NOMO-1 (cell line): ENCODE measurements around the gene PSORS1C2.
"Not testable (repeated sequence)": the region's sequence is repeated elsewhere in the genome, so short reads cannot be mapped to it uniquely, and the experiment has no call there.

ENCODE experiments used
- DNase-seq, 2 experiments: peaks; one replicate each; lab custom pipeline; 2025; ENCODE audit not compliant: unreplicated experiment in 2 of 2; lab: John Stamatoyannopoulos, UW

PSORS1C2 gene

GRCh38 chr6:31168606-31169005, 29.7 kb upstream of the PSORS1C2 start:
- DNase-seq: no peak

GRCh38 chr6:31165986-31166385, 27.1 kb upstream of the PSORS1C2 start:
- DNase-seq: no peak

GRCh38 chr6:31165064-31165832, 26.4 kb upstream of the PSORS1C2 start:
- not testable (repeated sequence) for DNase-seq

DNA sequence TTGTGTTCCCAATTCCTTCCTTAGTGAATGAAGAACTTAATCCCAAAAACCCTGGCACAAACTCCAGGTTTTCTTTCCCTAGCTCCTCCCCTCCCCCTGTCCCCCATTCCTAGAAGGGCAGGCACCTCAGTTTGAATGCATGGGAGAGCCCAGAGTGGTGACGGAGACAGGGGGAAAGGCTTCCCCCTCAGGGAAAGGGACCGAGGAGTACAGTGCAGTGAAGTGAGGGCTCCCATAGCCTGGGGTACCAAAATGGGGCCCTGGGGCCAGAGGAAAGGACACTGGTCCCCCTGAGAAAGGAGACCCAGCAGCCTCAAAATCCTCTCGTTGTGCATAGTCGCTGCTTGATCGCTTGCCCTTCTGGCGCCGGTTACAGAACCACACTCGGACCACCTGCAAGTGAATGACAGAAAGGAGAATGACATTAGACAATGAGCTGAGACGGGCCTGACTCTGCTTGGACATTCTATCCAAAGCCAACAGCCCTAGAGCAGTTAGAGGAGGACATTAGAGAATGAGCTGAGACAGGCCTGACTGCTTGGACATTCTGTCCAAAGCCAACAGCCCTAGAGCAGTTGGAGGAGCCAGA, 25.7 kb upstream of the PSORS1C2 start:
- DNase-seq: not testable (repeated sequence)

DNA sequence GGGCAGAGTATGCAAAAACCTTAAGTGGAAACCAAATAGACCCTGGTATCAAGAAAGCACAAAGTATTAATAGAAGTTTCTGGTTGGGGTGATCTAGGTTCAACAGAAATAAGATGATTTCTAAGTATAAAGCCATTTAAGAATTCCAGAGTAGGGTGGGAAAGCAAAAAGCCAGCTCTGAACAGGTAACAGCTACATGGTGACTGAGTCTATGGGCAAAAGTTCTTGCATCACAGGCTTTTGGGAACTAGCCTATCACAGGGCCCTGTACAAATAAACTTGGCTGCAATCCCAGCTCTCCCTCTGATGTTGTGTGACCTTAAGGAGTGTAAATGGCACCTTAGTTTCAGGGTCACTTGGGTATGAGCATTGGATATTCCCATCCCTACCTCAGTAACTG, 25.1 kb upstream of the PSORS1C2 start:
- no peak for DNase-seq

DNA sequence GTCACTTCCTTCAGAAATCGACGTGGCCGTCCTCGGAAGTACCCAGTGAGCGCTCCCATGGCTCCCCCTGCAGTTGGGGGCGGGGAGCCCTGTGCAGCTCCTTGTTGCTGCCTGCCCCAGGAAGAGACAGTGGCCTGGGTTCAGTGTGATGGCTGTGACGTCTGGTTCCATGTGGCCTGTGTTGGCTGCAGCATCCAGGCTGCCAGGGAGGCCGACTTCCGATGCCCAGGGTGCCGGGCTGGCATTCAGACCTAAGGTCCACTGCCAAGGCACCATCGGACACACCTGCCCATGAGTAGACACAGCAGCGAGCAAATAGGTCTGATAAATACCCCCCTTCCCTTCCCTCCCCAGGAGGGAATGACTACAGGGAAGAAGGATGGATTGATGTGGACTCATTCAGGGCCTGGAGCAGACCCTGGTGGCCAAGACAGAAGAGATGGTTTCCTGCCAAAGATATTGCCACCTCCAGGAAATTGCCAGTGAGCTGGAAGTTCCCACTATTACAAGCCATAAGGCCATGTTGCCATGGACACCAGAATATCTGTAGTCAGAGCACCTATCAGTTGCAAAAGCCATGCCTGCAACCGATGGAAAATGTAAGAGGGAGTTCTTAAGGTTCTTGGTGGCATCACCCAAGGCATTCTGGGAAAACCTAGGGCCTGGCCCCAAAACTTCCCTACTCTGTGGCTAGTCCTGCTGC, 23.7 kb upstream of the PSORS1C2 start:
- no peak for DNase-seq

DNA sequence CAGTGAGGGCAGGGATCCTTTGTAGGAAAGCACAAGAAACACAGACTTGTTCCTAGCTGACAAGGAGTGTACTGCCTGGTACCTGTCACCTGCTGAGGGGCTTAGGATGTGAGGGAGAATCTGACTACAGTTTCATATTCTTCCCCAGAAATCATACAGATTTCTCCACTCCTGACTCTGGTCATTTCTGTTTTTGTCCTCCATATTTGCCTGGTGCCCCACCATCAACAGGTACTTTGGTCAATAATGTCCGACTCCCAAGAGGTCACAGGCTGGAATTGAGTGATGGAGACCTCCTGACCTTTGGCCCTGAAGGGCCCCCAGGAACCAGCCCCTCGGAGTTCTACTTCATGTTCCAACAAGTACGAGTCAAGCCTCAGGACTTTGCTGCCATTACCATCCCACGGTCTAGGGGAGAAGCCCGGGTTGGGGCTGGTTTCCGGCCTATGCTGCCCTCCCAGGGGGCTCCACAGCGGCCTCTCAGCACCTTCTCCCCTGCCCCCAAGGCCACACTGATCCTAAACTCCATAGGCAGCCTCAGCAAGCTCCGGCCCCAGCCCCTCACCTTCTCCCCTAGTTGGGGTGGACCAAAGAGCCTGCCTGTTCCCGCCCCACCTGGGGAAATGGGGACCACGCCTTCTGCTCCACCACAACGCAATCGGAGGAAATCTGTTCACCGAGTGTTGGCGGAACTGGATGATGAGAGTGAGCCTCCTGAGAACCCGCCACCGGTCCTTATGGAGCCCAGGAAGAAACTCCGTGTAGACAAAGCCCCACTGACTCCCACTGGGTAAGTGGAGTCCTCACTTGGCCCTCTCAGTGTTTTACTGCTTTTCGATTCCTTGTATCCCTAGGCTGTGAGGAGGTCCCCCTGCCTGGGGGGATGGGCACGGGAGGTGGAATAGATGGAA, 22.6 kb upstream of the PSORS1C2 start:
- no peak for DNase-seq

- peak in 1 of 2 experiments; percentile 54 for DNase-seq
Measured at GRCh38 chr6:31158863-31159855, 20.3 kb upstream of the PSORS1C2 start.

GRCh38 chr6:31158140-31158862, 19.4 kb upstream of the PSORS1C2 start, which contains the start of gene TCF19:
Gene TCF19 (plus strand): TSS chr6:31158589. CDS start chr6:31159470, 881 bp downstream.
- DNase-seq: peak; percentile 98 to 99

- no peak for DNase-seq
Measured at GRCh38 chr6:31157513-31158139, 18.8 kb upstream of the PSORS1C2 start, which contains the start of gene CCHCR1. Gene CCHCR1 (minus strand): TSS chr6:31157802. CDS start chr6:31157600, 202 bp downstream.

DNA sequence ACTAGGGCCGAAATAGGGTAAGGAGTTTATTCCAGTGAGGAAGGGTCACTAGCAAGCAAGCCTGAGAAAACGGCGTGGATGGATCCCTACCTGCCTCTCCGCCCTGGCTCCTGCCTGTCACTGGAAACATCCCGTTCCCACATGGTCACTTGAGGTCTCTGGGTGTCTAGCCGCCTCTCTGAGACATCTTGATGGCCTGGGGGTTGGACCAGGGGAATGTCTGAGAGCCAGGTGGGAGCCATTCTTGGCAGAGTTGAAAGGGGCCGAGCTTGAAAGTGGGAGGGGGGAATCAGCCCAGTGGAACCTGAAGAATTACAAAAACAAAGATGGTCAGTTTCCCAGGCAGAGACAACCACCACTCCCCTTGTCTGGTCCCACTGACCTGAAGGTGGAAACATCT, 17.8 kb upstream of the PSORS1C2 start:
- DNase-seq: no peak

DNA sequence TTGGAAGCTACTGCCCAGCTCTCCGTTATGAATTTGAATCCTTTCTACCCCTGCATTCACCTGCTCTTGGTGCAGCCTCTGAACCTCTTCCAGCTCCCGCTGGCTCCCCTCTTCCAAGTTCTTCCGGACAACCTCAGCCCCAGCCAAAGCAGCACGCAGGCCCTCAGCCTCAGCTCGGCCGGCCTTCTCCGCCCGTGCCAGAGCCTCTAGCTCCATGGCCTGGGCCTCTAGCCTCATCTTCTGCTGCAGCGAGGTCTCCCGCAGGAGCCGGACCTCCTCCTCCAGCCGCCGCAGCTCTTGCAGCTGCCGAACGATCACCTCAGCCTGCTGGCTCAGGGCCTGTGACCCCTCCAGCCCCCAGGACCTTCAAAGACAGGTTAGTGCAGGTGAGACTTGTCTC, 15.6 kb upstream of the PSORS1C2 start:
- DNase-seq: no peak

DNA sequence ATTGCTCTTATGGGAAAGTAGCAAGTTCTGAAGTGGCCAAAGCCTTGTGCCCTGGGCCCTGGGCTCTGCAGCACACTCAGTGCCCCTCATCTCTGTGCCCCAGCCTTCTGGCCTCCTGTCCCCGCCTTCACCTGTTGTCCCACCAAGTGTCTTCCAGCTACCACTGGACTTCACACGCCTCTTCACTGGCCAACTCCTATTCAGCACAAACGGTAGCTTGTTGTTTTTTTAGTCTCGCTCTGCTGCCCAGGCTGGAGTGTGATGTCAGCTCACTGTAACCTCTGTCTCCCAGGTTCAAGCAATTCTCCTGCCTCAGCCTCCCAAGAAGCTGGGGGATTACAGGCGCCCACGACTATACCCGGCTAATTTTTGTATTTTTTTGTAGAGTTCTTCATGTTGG, 13.9 kb upstream of the PSORS1C2 start:
- no peak for DNase-seq

- DNase-seq: no peak
Measured at GRCh38 chr6:31149827-31150447, 11.1 kb upstream of the PSORS1C2 start.

- DNase-seq: no peak
Measured at GRCh38 chr6:31145386-31145785, 6.5 kb upstream of the PSORS1C2 start.

DNA sequence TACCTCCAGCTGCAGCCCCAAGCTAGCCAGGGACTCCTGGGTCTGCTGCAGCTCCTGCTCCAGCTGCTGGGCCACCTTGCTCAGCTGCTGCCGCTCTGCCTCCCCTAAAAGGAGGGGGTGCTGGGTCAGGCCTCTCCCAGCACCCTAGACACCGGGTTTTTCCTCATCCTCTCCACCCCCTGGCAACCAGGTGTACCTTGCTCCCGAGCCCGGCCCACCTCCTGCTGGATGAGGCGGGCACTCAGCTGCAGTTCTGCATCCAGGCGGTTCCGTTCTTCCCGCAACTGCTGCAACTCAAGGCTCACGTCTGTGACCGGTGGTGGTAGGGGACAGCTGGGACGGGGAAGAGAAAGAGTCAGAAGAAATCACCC, 6.1 kb upstream of the PSORS1C2 start:
- DNase-seq: no peak

- no peak for DNase-seq
Measured at GRCh38 chr6:31144296-31144969, 5.6 kb upstream of the PSORS1C2 start.
